LNCaP clone FGC (cell line): ENCODE data around the gene LRRFIP1.

Experiments
- DNase-seq: peaks from one replicate; pipeline ENCODE4 v3.0.0-alpha.2; 2011; ENCODE audit warnings: low read depth
- H3K4me3 ChIP-seq: 2 replicates; pipeline ENCODE4 v1.5.1; 2011; ENCODE audit warnings: mild to moderate bottlenecking, low read depth, low read length, control low read depth
- CTCF ChIP-seq: IDR thresholded peaks from 2 replicates; pipeline ENCODE4 v1.5.1; 2012; ENCODE audit warnings: mild to moderate bottlenecking; ENCODE audit not compliant: control insufficient read depth, insufficient read depth; ENCODE audit errors: extremely low read depth

The LRRFIP1 gene

GRCh38 chr2:237667893-237668292, 40.5 kb downstream of the LRRFIP1 start:
- no peak overlapping the region for H3K4me3 ChIP-seq
- no peak for TF ChIP-seq CTCF
- no peak for DNase-seq

- TF ChIP-seq CTCF, result no peak
- no peak for DNase-seq
Observed at GRCh38 chr2:237668440-237668839, 41.1 kb downstream of the LRRFIP1 start.

GRCh38 chr2:237669283-237669627, 41.9 kb downstream of the LRRFIP1 start:
- no peak for TF ChIP-seq CTCF
- no peak for DNase-seq
- H3K4me3 ChIP-seq, result no peak overlapping the region

More at GRCh38 chr2:237668440-237668839, 41.1 kb downstream of the LRRFIP1 start:
- H3K4me3 ChIP-seq, result no peak overlapping the region

GRCh38 chr2:237669628-237670392, 42.4 kb downstream of the LRRFIP1 start:
- no peak for DNase-seq
- H3K4me3 ChIP-seq, result no peak overlapping the region

GRCh38 chr2:237670641-237671040, 43.3 kb downstream of the LRRFIP1 start:
- no peak for TF ChIP-seq CTCF
- DNase-seq, result no peak
- H3K4me3 ChIP-seq, result no peak overlapping the region

More at GRCh38 chr2:237669628-237670392, 42.4 kb downstream of the LRRFIP1 start:
- no peak for TF ChIP-seq CTCF

GRCh38 chr2:237671466-237672138, 44.2 kb downstream of the LRRFIP1 start:
- TF ChIP-seq CTCF, result no peak
- H3K4me3 ChIP-seq, result no peak overlapping the region
- DNase-seq, result no peak

- no peak for DNase-seq
- no peak for TF ChIP-seq CTCF
- no peak overlapping the region for H3K4me3 ChIP-seq
Observed at GRCh38 chr2:237672731-237673129, 45.3 kb downstream of the LRRFIP1 start.
